Measurements from ENCODE around the gene MMP25.
"Not testable (repeated sequence)": the region's sequence is repeated elsewhere in the genome, so short reads cannot be mapped to it uniquely, and the experiment has no call there.

Gene MMP25

GRCh38 chr16:3065742-3066439 lies 19.5 kb downstream of the MMP25 start:
- Histone ChIP-seq H3K4me3 (peak overlapping the region; percentile 34 to 49 (median 38)), H3K27ac (peak overlapping the region in 20 of 21 experiments; percentile 28 to 95 (median 66))

GRCh38 chr16:3066440-3066748 lies 20.0 kb downstream of the MMP25 start:
- peak overlapping the region in 16 of 21 experiments; percentile 12 to 95 (median 68) for H3K27ac ChIP-seq
- peak overlapping the region; percentile 34 to 49 (median 38) for H3K4me3 ChIP-seq

GRCh38 chr16:3068487-3068886 lies 22.1 kb downstream of the MMP25 start:
- Histone ChIP-seq H3K27ac (peak overlapping the region in 9 of 21 experiments; percentile 18 to 95 (median 85)), H3K4me3 (peak overlapping the region in 5 of 7 experiments; percentile 34 to 49 (median 45))

GRCh38 chr16:3069146-3069545 lies 22.8 kb downstream of the MMP25 start:
- not testable (repeated sequence) for H3K27ac ChIP-seq, H3K4me3 ChIP-seq

- H3K27ac ChIP-seq, result peak overlapping the region in 3 of 21 experiments; percentile 1 to 97 (median 48)
- no peak overlapping the region for H3K4me3 ChIP-seq
These were observed 24.3 kb downstream of the MMP25 start for GRCh38 chr16:3070608-3071111.

- H3K4me3 ChIP-seq, result no peak overlapping the region
- H3K27ac ChIP-seq, result peak overlapping the region in 5 of 21 experiments; percentile 7 to 97 (median 29)
These were observed 25.3 kb downstream of the MMP25 start for GRCh38 chr16:3071655-3072054.

- peak overlapping the region in 4 of 21 experiments; percentile 7 to 97 (median 38) for H3K27ac ChIP-seq
- H3K4me3 ChIP-seq, result not testable (repeated sequence)
These were observed 25.8 kb downstream of the MMP25 start for GRCh38 chr16:3072148-3072547.

- H3K4me3 ChIP-seq, result not testable (repeated sequence)
- peak overlapping the region in 7 of 21 experiments; percentile 60 to 97 (median 89) for H3K27ac ChIP-seq
These were observed 26.4 kb downstream of the MMP25 start for GRCh38 chr16:3072576-3073263.

GRCh38 chr16:3073448-3073847 lies 27.1 kb downstream of the MMP25 start:
- Histone ChIP-seq H3K4me3 (no peak overlapping the region), H3K27ac (peak overlapping the region in 10 of 21 experiments; percentile 17 to 97 (median 70))

- Histone ChIP-seq H3K27ac (peak overlapping the region in 17 of 21 experiments; percentile 1 to 97 (median 79)), H3K4me3 (no peak overlapping the region)
These were observed 28.6 kb downstream of the MMP25 start for GRCh38 chr16:3074860-3075522.

GRCh38 chr16:3075523-3075915 lies 29.2 kb downstream of the MMP25 start:
- H3K27ac ChIP-seq, result peak overlapping the region in 17 of 21 experiments; percentile 1 to 97 (median 79)
- H3K4me3 ChIP-seq, result no peak overlapping the region

GRCh38 chr16:3075946-3076345 lies 29.6 kb downstream of the MMP25 start:
- peak overlapping the region in 15 of 21 experiments; percentile 1 to 97 (median 81) for H3K27ac ChIP-seq
- H3K4me3 ChIP-seq, result not testable (repeated sequence)

GRCh38 chr16:3076577-3076976 lies 30.2 kb downstream of the MMP25 start:
- peak overlapping the region in 13 of 21 experiments; percentile 1 to 97 (median 81) for H3K27ac ChIP-seq
- H3K4me3 ChIP-seq, result no peak overlapping the region

- Histone ChIP-seq H3K4me3 (no peak overlapping the region), H3K27ac (peak overlapping the region in 2 of 21 experiments; percentile 0 to 20)
These were observed 33.7 kb downstream of the MMP25 start for GRCh38 chr16:3080024-3080423.

GRCh38 chr16:3081957-3082356 lies 35.6 kb downstream of the MMP25 start:
- H3K27ac ChIP-seq, H3K4me3 ChIP-seq: not testable (repeated sequence)

GRCh38 chr16:3083408-3083807 lies 37.0 kb downstream of the MMP25 start:
- H3K4me3 ChIP-seq, result not testable (repeated sequence)

GRCh38 chr16:3084491-3084890 lies 38.1 kb downstream of the MMP25 start:
- Histone ChIP-seq H3K27ac (peak overlapping the region in 1 of 21 experiments; percentile 59), H3K4me3 (no peak overlapping the region)

More at GRCh38 chr16:3083408-3083807, 37.0 kb downstream of the MMP25 start:
- not testable (repeated sequence) for H3K27ac ChIP-seq

- peak overlapping the region in 2 of 21 experiments; percentile 59 to 89 for H3K27ac ChIP-seq
- no peak overlapping the region for H3K4me3 ChIP-seq
These were observed 38.8 kb downstream of the MMP25 start for GRCh38 chr16:3084969-3085670.

GRCh38 chr16:3085868-3086595 lies 39.7 kb downstream of the MMP25 start:
- Histone ChIP-seq H3K4me3 (peak overlapping the region in 5 of 7 experiments; percentile 11 to 26 (median 17)), H3K27ac (peak overlapping the region in 18 of 21 experiments; percentile 25 to 89 (median 66))
